Keratinocyte (primary cell): ENCODE data around the gene CENPA. TPM values are rescaled to one million over a fixed set of nuclear protein-coding genes. Genes with fewer than 3 reads are reported as not detected.

Experiments used
- DNase-seq: peaks from one replicate; pipeline ENCODE4 v3.0.0-alpha.2; 2011; ENCODE audit warnings: low read depth, missing footprints, low spot score
- FAIRE-seq: peaks from 2 replicates; lab custom pipeline; 2011; peaks lifted over from hg19 to GRCh38; lab: Jason Lieb, UNC
- H2AFZ ChIP-seq: 2 replicates; pipeline ENCODE4 v1.6.0; 2012; ENCODE audit warnings: low read length, control low read depth, inconsistent platforms; ENCODE audit not compliant: control insufficient read depth
- H3K27ac ChIP-seq: 2 replicates; pipeline ENCODE4 v1.5.1; 2011; ENCODE audit warnings: low read length; ENCODE audit not compliant: control insufficient read depth, insufficient read depth
- H3K27me3 ChIP-seq: 3 replicates; pipeline ENCODE4 v1.6.0; 2011; ENCODE audit warnings: low read length; ENCODE audit not compliant: control insufficient read depth, insufficient read depth; ENCODE audit errors: extremely low read depth
- H3K36me3 ChIP-seq, 2 experiments: 2 replicates in 1 of 2; 3 replicates in 1 of 2; pipeline ENCODE4 v1.5.1; 2011; ENCODE audit warnings: low read length in 2 of 2, mild to moderate bottlenecking in 1 of 2; ENCODE audit not compliant: control insufficient read depth in 2 of 2, insufficient read depth in 2 of 2; ENCODE audit errors: extremely low read depth in 1 of 2
- H3K4me1 ChIP-seq: 3 replicates; pipeline ENCODE4 v1.5.1; 2011; ENCODE audit warnings: low read length; ENCODE audit not compliant: control insufficient read depth, insufficient read depth; ENCODE audit errors: extremely low read depth
- H3K4me2 ChIP-seq: 3 replicates; pipeline ENCODE4 v1.6.0; 2011; ENCODE audit warnings: low read depth, low read length; ENCODE audit not compliant: control insufficient read depth, insufficient read depth; ENCODE audit errors: extremely low read depth
- H3K4me3 ChIP-seq, 3 experiments: fragments of 200-600 bp in 1 of 3; sonication (generic) in 1 of 3; 2 replicates in 2 of 3; 3 replicates in 1 of 3; pipeline ENCODE4 v1.5.1; 2011 to 2016; ENCODE audit warnings: low read length in 3 of 3, mild to moderate bottlenecking in 3 of 3, control low read depth in 2 of 3, inconsistent platforms in 1 of 3, low read depth in 1 of 3, mixed read lengths in 1 of 3, mixed run types in 1 of 3, moderate library complexity in 1 of 3; ENCODE audit not compliant: control insufficient read depth in 2 of 3, insufficient read depth in 2 of 3; ENCODE audit errors: extremely low read depth in 1 of 3
- H3K79me2 ChIP-seq: 2 replicates; pipeline ENCODE4 v1.6.0; 2012; ENCODE audit warnings: low read length; ENCODE audit not compliant: control insufficient read depth, insufficient read depth
- H3K9ac ChIP-seq: 3 replicates; pipeline ENCODE4 v1.6.0; 2011; ENCODE audit warnings: low read length; ENCODE audit not compliant: control insufficient read depth, insufficient read depth; ENCODE audit errors: extremely low read depth
- H3K9me1 ChIP-seq: 3 replicates; pipeline ENCODE4 v1.6.0; 2011; ENCODE audit warnings: low read length; ENCODE audit not compliant: control insufficient read depth, insufficient read depth; ENCODE audit errors: extremely low read depth
- H3K9me3 ChIP-seq: 2 replicates; pipeline ENCODE4 v1.5.1; 2012; ENCODE audit warnings: low read depth, low read length; ENCODE audit not compliant: control insufficient read depth
- H4K20me1 ChIP-seq: 3 replicates; pipeline ENCODE4 v1.6.0; 2011; ENCODE audit warnings: low read length; ENCODE audit not compliant: control insufficient read depth, insufficient read depth; ENCODE audit errors: extremely low read depth
- CTCF ChIP-seq, 3 experiments: IDR thresholded peaks in 1 of 3; conservative IDR thresholded peaks in 1 of 3; optimal IDR thresholded peaks in 1 of 3; 2 replicates in 2 of 3; 3 replicates in 1 of 3; pipeline versions ENCODE3 to v1.5.1; 2011; ENCODE audit warnings: low read length in 3 of 3, mild to moderate bottlenecking in 3 of 3, moderate library complexity in 2 of 3, control low read depth in 1 of 3, inconsistent platforms in 1 of 3; ENCODE audit not compliant: insufficient read depth in 2 of 3; ENCODE audit errors: extremely low read depth in 1 of 3
- EZH2 ChIP-seq: IDR thresholded peaks from one replicate; pipeline ENCODE4 v1.6.1; 2012; ENCODE audit warnings: inconsistent platforms, mild to moderate bottlenecking, low read length, moderate library complexity
- dilution Hi-C: fragments of 300-500 bp; cut with MboI; formaldehyde crosslinking; loops from one replicate; pipeline ENCODE4 v1.7.0; 2020; ENCODE audit warnings: low sequenced_read_pairs; ENCODE audit not compliant: extremely low pct_ligation_motif_present
- polyA plus RNA-seq, 5 experiments: library from polyadenylated mRNA; depleted of rRNA in 3 of 5; stranded (reverse) in 3 of 5; stranded (forward) in 1 of 5; unstranded in 1 of 5; fragments of >200 nt; gene quantifications; 1 replicate in 1 of 5; 2 replicates in 3 of 5; 3 replicates in 1 of 5; pipeline versions ENCODE4 v1.2.1 to v1.2.3, GENCODE V29; 2011 to 2012; ENCODE audit warnings: missing spikeins in 2 of 5, low read depth in 1 of 5, low replicate concordance in 1 of 5

CENPA gene
- polyA plus RNA-seq, 1 donor (not counting 4 experiments of a cell fraction or from before 2014, with no cell fraction given), result 12.4 TPM

- dilution Hi-C loops, result no loop called here
- H3K4me3 ChIP-seq, result peak overlapping the region in 1 of 3 experiments; percentile 7
- peak overlapping the region; percentile 63 for H3K4me2 ChIP-seq
- no peaks in the 10 kb centered on the region for H3K9me3 ChIP-seq
- TF ChIP-seq EZH2 (no peak), CTCF (optimal IDR thresholded peaks at IDR 0.05 in 1 of 3, IDR thresholded peaks at IDR 0.05 in 1 of 3, conservative IDR thresholded peaks at IDR 0.05 in 1 of 3; ENCODE audit: extremely low read depth in 1 of 3, insufficient read depth in 2 of 3, low read length in 3 of 3) (no peak)
- H3K79me2 ChIP-seq, result peaks cover 82% of the 10 kb centered on the region
- H2AFZ ChIP-seq, result no peak overlapping the region
- no peak for DNase-seq
- peaks cover 15% of the 10 kb centered on the region for H4K20me1 ChIP-seq
- peak overlapping the region; percentile 76 for H3K27ac ChIP-seq
- no peaks in the 10 kb centered on the region for H3K27me3 ChIP-seq
- H3K9ac ChIP-seq, result peak overlapping the region; percentile 60
- peaks cover 67% of the 10 kb centered on the region for H3K4me1 ChIP-seq
- no peak for FAIRE-seq
- H3K36me3 ChIP-seq, result peaks cover 5 to 9% of the 10 kb centered on the region in 2 experiments
- H3K9me1 ChIP-seq, result peaks cover 7% of the 10 kb centered on the region
Observed at GRCh38 chr2:26769089-26769761, 16.6 kb upstream of the CENPA start.

- peak; percentile 45 to 69 (median 61) for TF ChIP-seq CTCF (optimal IDR thresholded peaks at IDR 0.05 in 1 of 3, IDR thresholded peaks at IDR 0.05 in 1 of 3, conservative IDR thresholded peaks at IDR 0.05 in 1 of 3; ENCODE audit: extremely low read depth in 1 of 3, insufficient read depth in 2 of 3, low read length in 3 of 3)
- no peak for TF ChIP-seq EZH2
- Histone ChIP-seq H3K27me3 (no peaks in the 10 kb centered on the region), H3K9me1 (peaks cover 8% of the 10 kb centered on the region), H3K9ac (no peak overlapping the region), H3K4me2 (peak overlapping the region; percentile 66), H3K9me3 (no peaks in the 10 kb centered on the region), H4K20me1 (peaks cover 22% of the 10 kb centered on the region), H3K79me2 (peaks cover 76% of the 10 kb centered on the region), H3K27ac (peak overlapping the region; percentile 60), H3K4me3 (peak overlapping the region in 2 of 3 experiments; percentile 27 to 29), H3K4me1 (peaks cover 60% of the 10 kb centered on the region), H3K36me3 (peaks cover 20 to 25% of the 10 kb centered on the region in 2 experiments), H2AFZ (no peak overlapping the region)
- DNase-seq, result peak; percentile 80
- no peak for FAIRE-seq
- dilution Hi-C loops, result no loop called here
Observed at GRCh38 chr2:26770986-26771586, 14.8 kb upstream of the CENPA start.
